ENCODE measurements around the gene TXN.
"Not testable (repeated sequence)": the region's sequence is repeated elsewhere in the genome, so short reads cannot be mapped to it uniquely, and the experiment has no call there.

Gene TXN

GRCh38 chr9:110257956-110258355, 1.6 kb upstream of the TXN start:
- in situ Hi-C loops (cut with HindIII; ENCODE audit: low sequenced_read_pairs), result loop anchor here (5.0 kb wide), 1 partner anchor 59 kb away; no protein-coding TSS in a partner anchor

- in situ Hi-C loops (cut with HindIII; ENCODE audit: low sequenced_read_pairs), result loop anchor here (5.0 kb wide), 1 partner anchor 60 kb away; no protein-coding TSS in a partner anchor
These were observed 962 bp upstream of the TXN start for GRCh38 chr9:110257097-110257841.

GRCh38 chr9:110255463-110256379, 586 bp downstream of the TXN start:
- in situ Hi-C loops (cut with HindIII; ENCODE audit: low sequenced_read_pairs), result loop anchor here (5.0 kb wide), 1 partner anchor 62 kb away; no protein-coding TSS in a partner anchor

- in situ Hi-C loops (cut with HindIII; ENCODE audit: low sequenced_read_pairs), result loop anchor here (5.0 kb wide), 1 partner anchor 62 kb away; no protein-coding TSS in a partner anchor
These were observed 1.3 kb downstream of the TXN start for GRCh38 chr9:110255034-110255462.

GRCh38 chr9:110254500-110254899, 1.8 kb downstream of the TXN start:
- in situ Hi-C loops (cut with HindIII; ENCODE audit: low sequenced_read_pairs), result no loop called here

GRCh38 chr9:110252509-110253139, 3.7 kb downstream of the TXN start:
- in situ Hi-C loops (cut with HindIII; ENCODE audit: low sequenced_read_pairs), result no loop called here

- in situ Hi-C loops (cut with HindIII; ENCODE audit: low sequenced_read_pairs), result not testable (repeated sequence)
These were observed 4.5 kb downstream of the TXN start for GRCh38 chr9:110251770-110252169.

- in situ Hi-C loops (cut with HindIII; ENCODE audit: low sequenced_read_pairs), result no loop called here
These were observed 5.1 kb downstream of the TXN start for GRCh38 chr9:110251212-110251611.

- in situ Hi-C loops (cut with HindIII; ENCODE audit: low sequenced_read_pairs), result no loop called here
These were observed 6.7 kb downstream of the TXN start for GRCh38 chr9:110249603-110250002.

- in situ Hi-C loops (cut with HindIII; ENCODE audit: low sequenced_read_pairs), result no loop called here
These were observed 7.9 kb downstream of the TXN start for GRCh38 chr9:110248361-110248760.

- in situ Hi-C loops (cut with HindIII; ENCODE audit: low sequenced_read_pairs), result no loop called here
These were observed 10.1 kb downstream of the TXN start for GRCh38 chr9:110246214-110246613.

GRCh38 chr9:110244616-110245015, 11.7 kb downstream of the TXN start:
- in situ Hi-C loops (cut with HindIII; ENCODE audit: low sequenced_read_pairs), result no loop called here

- in situ Hi-C loops (cut with HindIII; ENCODE audit: low sequenced_read_pairs), result no loop called here
These were observed 14.4 kb downstream of the TXN start for GRCh38 chr9:110241858-110242321.

GRCh38 chr9:110241260-110241857, 14.9 kb downstream of the TXN start:
- in situ Hi-C loops (cut with HindIII; ENCODE audit: low sequenced_read_pairs), result no loop called here

- in situ Hi-C loops (cut with HindIII; ENCODE audit: low sequenced_read_pairs), result no loop called here
These were observed 16.1 kb downstream of the TXN start for GRCh38 chr9:110240198-110240597.

GRCh38 chr9:110228321-110228720, 28.0 kb downstream of the TXN start:
- in situ Hi-C loops (cut with HindIII; ENCODE audit: low sequenced_read_pairs), result no loop called here

- in situ Hi-C loops (cut with HindIII; ENCODE audit: low sequenced_read_pairs), result no loop called here
These were observed 31.7 kb downstream of the TXN start for GRCh38 chr9:110224583-110224982.

GRCh38 chr9:110220809-110221208, 35.5 kb downstream of the TXN start:
- in situ Hi-C loops (cut with HindIII; ENCODE audit: low sequenced_read_pairs), result no loop called here

- in situ Hi-C loops (cut with HindIII; ENCODE audit: low sequenced_read_pairs), result no loop called here
These were observed 38.6 kb downstream of the TXN start for GRCh38 chr9:110217656-110218099.

- in situ Hi-C loops (cut with HindIII; ENCODE audit: low sequenced_read_pairs), result no loop called here
These were observed 41.5 kb downstream of the TXN start for GRCh38 chr9:110214586-110215355.
